Glutamatergic neuron (in vitro differentiated cells): ENCODE results near the gene SLIT1. TPM values are rescaled to one million over a fixed set of nuclear protein-coding genes. Genes with fewer than 3 reads are reported as not detected.
A peak's percentile ranks its signal among the peaks of the same experiment; 100 is the strongest.

ENCODE experiments used
- DNase-seq: peaks from one replicate; pipeline ENCODE4 v3.0.0; 2022
- H3K27ac Mint-ChIP-seq: one replicate; pipeline ENCODE4 v1.8.0; 2020; ENCODE audit warnings: mild to moderate bottlenecking, mixed read lengths, inconsistent platforms; ENCODE audit not compliant: unreplicated experiment
- H3K27me3 Mint-ChIP-seq: one replicate; pipeline ENCODE4 v1.8.0; 2020; ENCODE audit warnings: mild to moderate bottlenecking, moderate library complexity, mixed read lengths, inconsistent platforms; ENCODE audit not compliant: unreplicated experiment
- H3K36me3 Mint-ChIP-seq: one replicate; pipeline ENCODE4 v1.8.0; 2020; ENCODE audit warnings: mild to moderate bottlenecking, mixed read lengths, inconsistent platforms; ENCODE audit not compliant: unreplicated experiment
- H3K4me1 Mint-ChIP-seq: one replicate; pipeline ENCODE4 v1.8.0; 2020; ENCODE audit warnings: mild to moderate bottlenecking, low read depth, mixed read lengths, inconsistent platforms; ENCODE audit not compliant: unreplicated experiment
- H3K4me3 Mint-ChIP-seq: one replicate; pipeline ENCODE4 v1.8.0; 2020; ENCODE audit warnings: mild to moderate bottlenecking, mixed read lengths, inconsistent platforms; ENCODE audit not compliant: unreplicated experiment
- H3K9me3 Mint-ChIP-seq: one replicate; pipeline ENCODE4 v1.8.0; 2020; ENCODE audit warnings: mild to moderate bottlenecking, moderate library complexity, mixed read lengths, inconsistent platforms; ENCODE audit not compliant: unreplicated experiment
- total RNA-seq: library from RNA; stranded (reverse); fragmentation: NEBNext Ultra II Directional; extraction: Animal tissue kit (Norgen Biotek cat#: 25700); gene quantifications from one replicate; pipeline ENCODE4 v1.2.1, GENCODE V29; 2021; ENCODE audit not compliant: unreplicated experiment
- TF ChIP-seq, protein P1 (sequence below): fragments of 200-600 bp; sonication (generic); IDR thresholded peaks from one replicate; pipeline ENCODE4 v1.5.0; 2021; ENCODE audit not compliant: partially characterized antibody, unreplicated experiment

Gene SLIT1
- total RNA-seq, 1 donor from 2014 or later: 11.3 TPM

DNA sequence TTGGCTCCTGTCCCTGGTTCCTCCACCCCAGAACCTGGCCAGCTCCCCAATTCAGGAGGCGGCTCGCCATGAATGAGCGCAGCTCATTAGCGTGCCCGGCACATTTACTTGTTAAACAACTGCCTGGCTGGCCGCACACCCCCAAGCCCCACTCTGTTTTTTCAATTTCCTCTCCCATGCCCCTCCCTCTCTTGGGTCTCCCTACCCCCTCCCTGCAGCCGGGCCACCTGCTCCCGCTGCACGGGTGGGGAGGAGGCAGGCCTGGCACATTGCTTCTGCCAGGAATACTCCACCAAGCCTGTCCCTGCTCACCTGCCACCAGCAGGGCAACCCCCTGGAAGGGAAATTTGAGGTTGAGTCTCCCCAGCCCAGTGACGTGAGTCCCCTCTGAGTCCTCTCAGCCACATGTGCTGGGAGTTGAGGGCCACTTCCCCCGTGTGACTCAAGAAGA is 2.5 kb upstream of the SLIT1 start:
- TF ChIP-seq, protein P1, sequence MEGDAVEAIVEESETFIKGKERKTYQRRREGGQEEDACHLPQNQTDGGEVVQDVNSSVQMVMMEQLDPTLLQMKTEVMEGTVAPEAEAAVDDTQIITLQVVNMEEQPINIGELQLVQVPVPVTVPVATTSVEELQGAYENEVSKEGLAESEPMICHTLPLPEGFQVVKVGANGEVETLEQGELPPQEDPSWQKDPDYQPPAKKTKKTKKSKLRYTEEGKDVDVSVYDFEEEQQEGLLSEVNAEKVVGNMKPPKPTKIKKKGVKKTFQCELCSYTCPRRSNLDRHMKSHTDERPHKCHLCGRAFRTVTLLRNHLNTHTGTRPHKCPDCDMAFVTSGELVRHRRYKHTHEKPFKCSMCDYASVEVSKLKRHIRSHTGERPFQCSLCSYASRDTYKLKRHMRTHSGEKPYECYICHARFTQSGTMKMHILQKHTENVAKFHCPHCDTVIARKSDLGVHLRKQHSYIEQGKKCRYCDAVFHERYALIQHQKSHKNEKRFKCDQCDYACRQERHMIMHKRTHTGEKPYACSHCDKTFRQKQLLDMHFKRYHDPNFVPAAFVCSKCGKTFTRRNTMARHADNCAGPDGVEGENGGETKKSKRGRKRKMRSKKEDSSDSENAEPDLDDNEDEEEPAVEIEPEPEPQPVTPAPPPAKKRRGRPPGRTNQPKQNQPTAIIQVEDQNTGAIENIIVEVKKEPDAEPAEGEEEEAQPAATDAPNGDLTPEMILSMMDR: no peak
- Mint-ChIP-seq H3K36me3 (peaks cover 4% of the 10 kb centered on the region), H3K27ac (no peak overlapping the region), H3K27me3 (peaks cover 24% of the 10 kb centered on the region), H3K4me1 (peaks cover 14% of the 10 kb centered on the region), H3K9me3 (peaks cover 17% of the 10 kb centered on the region), H3K4me3 (no peak overlapping the region)
- no peak for DNase-seq

DNA sequence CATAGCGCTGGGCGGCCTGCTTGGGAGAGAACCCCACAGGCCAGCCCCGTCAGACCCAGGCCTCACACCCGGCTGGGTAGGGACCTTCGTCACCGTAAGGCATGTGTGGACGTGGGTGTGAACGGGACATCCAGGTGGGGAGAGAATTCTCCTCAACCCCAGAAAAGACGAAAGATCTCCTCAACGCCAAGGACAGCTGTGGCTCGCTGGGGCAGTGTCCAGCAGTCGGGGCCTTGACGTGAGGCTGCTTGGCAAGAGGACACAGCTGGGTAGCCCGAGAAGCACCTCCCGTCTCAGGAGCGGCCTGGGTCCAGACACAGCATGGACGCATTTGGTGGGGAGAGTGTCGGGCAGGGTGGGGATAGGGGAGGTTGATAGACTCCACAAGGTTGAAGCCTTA is 1.2 kb upstream of the SLIT1 start:
- TF ChIP-seq, protein P1: no peak
- Mint-ChIP-seq H3K4me1 (peaks cover 19% of the 10 kb centered on the region), H3K9me3 (peaks cover 21% of the 10 kb centered on the region), H3K4me3 (peak overlapping the region; percentile 83), H3K27ac (no peak overlapping the region), H3K27me3 (peaks cover 24% of the 10 kb centered on the region), H3K36me3 (peaks cover 4% of the 10 kb centered on the region)
- DNase-seq: no peak

DNA sequence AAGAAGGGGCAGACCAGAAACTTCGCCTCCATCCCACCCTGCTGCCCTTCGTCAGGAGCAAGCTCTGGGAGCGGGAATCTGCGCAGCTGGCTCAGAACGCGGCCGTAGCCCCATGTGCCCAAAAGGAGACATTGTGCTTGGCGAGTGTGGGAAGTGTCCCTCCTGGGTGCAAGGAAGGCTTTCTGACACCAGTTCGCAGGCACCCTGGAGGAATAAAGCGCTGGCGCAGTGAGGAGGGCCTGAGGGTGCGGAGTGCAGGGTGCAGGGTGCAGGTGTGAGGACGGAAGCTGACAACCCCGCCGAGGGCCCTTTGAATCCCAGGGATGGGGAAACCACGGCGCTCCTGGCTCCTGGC is 811 bp downstream of the SLIT1 start:
- Mint-ChIP-seq H3K4me3 (peak overlapping the region; percentile 90), H3K9me3 (peaks cover 17% of the 10 kb centered on the region), H3K36me3 (no peaks in the 10 kb centered on the region), H3K27ac (no peak overlapping the region), H3K4me1 (peaks cover 31% of the 10 kb centered on the region), H3K27me3 (peaks cover 28% of the 10 kb centered on the region)
- DNase-seq: no peak
- TF ChIP-seq, protein P1: no peak

DNA sequence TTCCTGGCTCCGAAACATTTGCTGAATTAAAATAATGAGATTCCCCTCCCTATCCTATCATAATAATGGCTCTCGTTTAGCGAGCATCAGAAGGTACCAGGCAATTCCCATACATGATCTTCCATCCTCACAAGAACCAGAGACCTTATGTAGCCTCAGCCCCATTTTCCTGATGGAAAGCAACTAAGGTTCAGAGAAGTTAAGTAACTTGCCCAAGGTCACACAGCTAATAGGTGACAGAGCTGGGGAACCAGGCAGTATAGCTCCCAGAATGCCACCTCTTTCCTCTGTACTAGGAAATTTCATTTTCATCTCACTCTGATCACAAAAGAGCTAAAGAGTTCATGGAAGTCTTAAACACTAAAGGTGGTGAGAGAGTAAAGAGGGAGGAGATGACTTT is 2.4 kb downstream of the SLIT1 start:
- TF ChIP-seq, protein P1: no peak
- Mint-ChIP-seq H3K9me3 (peaks cover 17% of the 10 kb centered on the region), H3K4me1 (peaks cover 27% of the 10 kb centered on the region), H3K27me3 (peaks cover 26% of the 10 kb centered on the region), H3K27ac (no peak overlapping the region), H3K4me3 (no peak overlapping the region), H3K36me3 (no peaks in the 10 kb centered on the region)
- no peak for DNase-seq

DNA sequence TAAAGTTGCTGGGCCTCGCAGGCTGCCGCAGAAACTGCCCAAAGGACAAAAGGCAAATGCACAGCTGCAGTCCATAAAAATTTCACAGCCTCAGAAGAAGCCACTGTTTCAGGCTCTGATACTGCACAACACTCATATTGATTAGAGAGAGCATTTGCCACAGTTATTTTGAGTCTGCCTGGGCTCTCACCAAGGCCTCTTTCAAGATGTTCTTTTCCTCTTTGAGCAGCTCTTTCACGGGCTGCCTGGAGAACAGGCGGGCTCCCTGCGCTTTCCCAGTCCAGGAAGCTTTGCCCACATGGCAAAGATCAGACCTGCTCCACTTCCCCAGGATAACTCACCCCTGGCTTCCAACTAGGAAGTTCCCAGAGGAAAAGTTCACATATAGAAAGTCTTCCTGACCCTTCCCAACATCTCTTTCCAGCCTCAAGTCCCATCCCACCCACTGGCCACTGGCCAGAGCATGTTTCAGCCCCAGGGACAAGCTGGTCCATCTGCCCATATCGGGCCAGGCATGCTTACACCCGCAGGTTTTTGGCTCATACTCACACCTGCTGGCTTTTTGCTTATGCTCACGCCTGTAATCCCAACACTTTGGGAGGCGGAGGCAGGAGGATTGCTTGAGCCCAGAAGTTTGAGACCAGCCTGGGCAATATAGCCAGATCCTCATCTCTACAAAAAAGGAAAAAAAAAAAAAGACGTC is 3.3 kb downstream of the SLIT1 start:
- DNase-seq: no peak

More for the DNA sequence above, 3.3 kb downstream of the SLIT1 start:
- no peak overlapping the region for H3K27ac Mint-ChIP-seq
- H3K4me1 Mint-ChIP-seq: peaks cover 27% of the 10 kb centered on the region
- no peak overlapping the region for H3K4me3 Mint-ChIP-seq
- TF ChIP-seq, protein P1: no peak
- peaks cover 26% of the 10 kb centered on the region for H3K27me3 Mint-ChIP-seq
- H3K36me3 Mint-ChIP-seq: no peaks in the 10 kb centered on the region
- H3K9me3 Mint-ChIP-seq: peaks cover 16% of the 10 kb centered on the region
